HUES48 (cell line): ENCODE data around the gene PITPNM3.

Experiments
- H3K27ac ChIP-seq: one replicate; pipeline ENCODE4 v1.7.0; 2013; ENCODE audit warnings: low read depth, low read length, inconsistent platforms
- H3K27me3 ChIP-seq: 2 replicates; pipeline ENCODE4 v1.6.1; 2013; ENCODE audit warnings: mild to moderate bottlenecking, low read length; ENCODE audit not compliant: control insufficient read depth, insufficient read depth
- H3K36me3 ChIP-seq: 2 replicates; pipeline ENCODE4 v1.6.1; 2013; ENCODE audit warnings: low read length; ENCODE audit not compliant: control insufficient read depth, insufficient read depth
- H3K4me1 ChIP-seq: 2 replicates; pipeline ENCODE4 v1.6.1; 2013; ENCODE audit warnings: mild to moderate bottlenecking, low read length; ENCODE audit not compliant: control insufficient read depth, insufficient read depth
- H3K4me3 ChIP-seq: 2 replicates; pipeline ENCODE4 v1.5.1; 2013; ENCODE audit warnings: mild to moderate bottlenecking, low read depth, low read length
- H3K9ac ChIP-seq: 2 replicates; pipeline ENCODE4 v1.6.1; 2013; ENCODE audit warnings: mild to moderate bottlenecking, low read depth, low read length, moderate library complexity
- H3K9me3 ChIP-seq: 2 replicates; pipeline ENCODE4 v1.6.1; 2013; ENCODE audit warnings: low read length; ENCODE audit not compliant: control insufficient read depth, insufficient read depth

The PITPNM3 gene

DNA sequence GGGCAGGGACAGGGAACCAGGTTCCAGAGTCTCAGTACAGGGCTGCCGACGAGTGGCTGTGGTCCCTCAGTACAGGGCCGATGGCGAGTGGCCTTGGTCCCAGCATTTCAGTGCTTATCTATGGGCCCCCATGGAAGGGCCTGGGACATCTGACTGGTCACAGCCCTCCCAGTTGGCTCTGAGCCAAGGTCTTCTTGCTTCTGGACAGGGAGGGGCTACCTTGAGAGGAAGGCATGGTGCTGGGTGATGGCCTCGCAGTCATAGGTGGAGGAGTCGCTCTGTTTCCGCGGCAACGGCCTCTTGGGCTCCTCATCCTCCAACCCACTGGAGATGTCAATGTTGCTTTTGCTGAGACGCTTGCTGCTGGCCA, 79.6 kb downstream of the PITPNM3 start:
- Histone ChIP-seq H3K27me3 (no peaks in the 10 kb centered on the region), H3K9me3 (no peaks in the 10 kb centered on the region), H3K9ac (no peak overlapping the region), H3K4me3 (no peak overlapping the region), H3K36me3 (no peaks in the 10 kb centered on the region), H3K27ac (no peak overlapping the region), H3K4me1 (peaks cover 28% of the 10 kb centered on the region)

DNA sequence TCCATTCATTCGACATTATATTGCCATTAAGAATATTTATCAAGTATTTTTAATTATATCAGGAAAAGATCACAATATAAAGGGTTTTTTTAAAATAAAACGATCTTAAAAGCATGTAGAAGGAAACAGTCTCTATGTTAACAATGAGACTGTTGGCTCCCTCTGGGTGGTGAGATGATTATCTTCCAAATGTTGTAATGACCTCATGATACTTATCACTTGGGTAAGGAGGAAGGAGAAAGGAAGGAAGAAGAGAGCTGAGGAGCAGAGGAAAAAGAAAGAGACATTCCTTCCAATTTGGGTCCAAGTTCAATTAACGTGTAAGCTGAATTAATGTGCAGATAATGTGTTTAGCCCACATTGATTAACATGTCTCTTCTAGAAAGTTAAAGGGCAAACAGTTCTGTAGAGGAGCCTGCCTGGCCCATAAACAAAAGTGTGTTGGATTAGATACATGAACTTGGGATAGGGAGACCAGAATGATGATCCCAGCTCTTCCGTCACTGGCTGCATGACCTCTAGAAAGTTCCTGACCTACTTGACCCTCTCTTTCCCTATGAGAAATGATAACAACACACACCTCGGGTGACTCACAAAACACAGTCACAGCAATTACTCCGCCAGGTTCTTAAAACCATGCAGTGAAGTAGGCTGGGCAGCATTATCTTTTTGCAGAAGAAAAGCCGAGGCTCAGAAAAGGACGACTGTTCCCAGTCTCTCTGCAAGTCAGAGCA, 80.1 kb downstream of the PITPNM3 start:
- no peak overlapping the region for H3K27ac ChIP-seq
- no peaks in the 10 kb centered on the region for H3K36me3 ChIP-seq
- H3K4me1 ChIP-seq = peaks cover 31% of the 10 kb centered on the region
- H3K4me3 ChIP-seq = no peak overlapping the region
- no peaks in the 10 kb centered on the region for H3K27me3 ChIP-seq
- no peak overlapping the region for H3K9ac ChIP-seq
- H3K9me3 ChIP-seq = no peaks in the 10 kb centered on the region

DNA sequence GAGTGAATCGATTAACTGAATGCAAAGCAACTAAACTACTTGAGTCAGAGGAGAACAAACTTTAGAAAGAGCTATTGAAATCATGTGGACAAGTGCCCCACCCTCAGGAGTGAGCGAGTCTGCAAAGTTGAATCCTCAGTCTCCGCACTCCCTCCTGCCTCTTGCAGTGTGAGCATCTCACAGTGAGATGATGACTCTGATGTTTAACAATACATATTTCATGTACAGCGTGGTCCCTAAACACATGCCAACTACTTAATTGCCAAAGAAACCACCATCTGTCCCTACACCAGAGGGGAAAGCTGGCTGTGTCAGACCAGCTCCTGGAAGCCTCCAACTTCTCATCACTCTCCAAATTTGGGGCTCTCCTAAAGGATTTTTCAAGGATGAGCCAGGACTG, 80.9 kb downstream of the PITPNM3 start:
- Histone ChIP-seq H3K27ac (no peak overlapping the region), H3K4me3 (no peak overlapping the region), H3K4me1 (peaks cover 30% of the 10 kb centered on the region), H3K9me3 (no peaks in the 10 kb centered on the region), H3K27me3 (no peaks in the 10 kb centered on the region), H3K9ac (no peak overlapping the region), H3K36me3 (no peaks in the 10 kb centered on the region)

DNA sequence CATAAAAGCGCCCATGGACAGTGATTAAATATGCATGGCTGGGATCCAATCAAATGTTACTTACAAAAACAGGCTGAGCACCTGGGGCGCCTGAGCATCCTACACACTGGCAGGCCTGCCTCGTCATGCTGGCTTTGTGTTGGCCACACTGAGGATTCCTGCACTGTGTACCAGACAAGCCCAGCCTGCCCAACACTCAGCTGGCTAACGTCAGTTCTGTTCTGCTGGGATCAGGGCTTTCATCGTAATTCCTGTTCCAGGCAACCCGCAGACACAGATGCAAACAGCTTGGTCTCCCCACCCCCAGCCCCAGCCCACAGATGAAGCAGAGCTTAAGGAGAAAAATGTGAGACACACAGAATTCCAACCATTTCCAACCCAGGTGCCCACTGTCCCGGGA, 81.4 kb downstream of the PITPNM3 start:
- no peaks in the 10 kb centered on the region for H3K36me3 ChIP-seq
- H3K4me3 ChIP-seq = no peak overlapping the region
- H3K4me1 ChIP-seq = peaks cover 25% of the 10 kb centered on the region
- no peak overlapping the region for H3K27ac ChIP-seq
- no peaks in the 10 kb centered on the region for H3K27me3 ChIP-seq
- no peaks in the 10 kb centered on the region for H3K9me3 ChIP-seq
- no peak overlapping the region for H3K9ac ChIP-seq

DNA sequence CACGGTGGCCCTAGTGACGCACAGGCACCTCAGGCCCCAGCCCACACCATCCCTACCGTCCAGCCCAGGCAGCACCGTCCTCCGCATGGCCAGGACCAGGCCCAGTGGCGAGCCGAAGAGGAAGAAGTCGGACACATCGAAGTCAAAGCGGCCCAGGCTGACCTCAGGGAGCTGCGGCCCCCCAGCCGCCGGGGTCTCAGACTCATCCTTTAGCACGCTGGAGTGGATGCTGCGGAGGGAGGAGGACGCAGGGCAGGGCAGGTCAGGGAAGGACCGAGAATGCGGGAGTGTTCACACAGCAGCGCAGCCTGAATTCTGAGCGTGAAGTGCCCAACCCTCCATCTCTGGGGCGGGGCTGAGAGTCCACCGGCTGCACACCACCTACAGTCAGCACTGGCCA, 82.0 kb downstream of the PITPNM3 start:
- Histone ChIP-seq H3K9me3 (no peaks in the 10 kb centered on the region), H3K4me3 (no peak overlapping the region), H3K27me3 (no peaks in the 10 kb centered on the region), H3K27ac (no peak overlapping the region), H3K4me1 (peaks cover 20% of the 10 kb centered on the region), H3K9ac (no peak overlapping the region), H3K36me3 (no peaks in the 10 kb centered on the region)

DNA sequence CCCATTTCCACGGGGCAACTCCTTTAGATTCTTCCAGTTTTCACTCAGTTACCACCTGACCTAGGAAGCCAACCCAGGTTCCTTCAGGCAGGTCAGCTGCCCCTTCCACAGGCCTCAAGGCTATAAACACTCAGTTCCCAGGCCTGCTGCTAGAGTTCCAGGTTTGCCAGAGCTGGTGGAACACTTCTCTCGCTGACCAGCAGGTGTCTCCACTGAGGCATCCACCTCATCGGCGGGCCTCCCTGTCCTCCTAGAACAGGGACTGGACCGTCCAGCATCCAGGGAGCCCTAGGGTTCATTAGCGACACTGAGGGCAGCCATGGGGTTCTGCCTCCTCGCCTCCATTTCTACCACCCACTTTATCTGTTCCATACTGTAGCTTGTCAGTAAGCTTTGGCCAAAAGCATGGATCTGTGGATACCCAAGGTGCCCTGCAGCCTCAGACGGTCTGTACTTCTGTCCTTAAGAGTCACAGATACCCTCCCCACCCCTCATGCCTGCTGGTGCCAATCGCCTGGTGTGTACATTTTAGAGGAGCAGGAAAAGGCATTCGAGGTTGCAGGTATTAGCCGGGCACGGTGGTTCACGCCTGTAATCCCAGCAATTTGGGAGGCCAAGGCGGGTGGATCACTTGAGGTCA, 83.1 kb downstream of the PITPNM3 start:
- H3K4me1 ChIP-seq = peaks cover 20% of the 10 kb centered on the region
- H3K9me3 ChIP-seq = no peaks in the 10 kb centered on the region
- no peak overlapping the region for H3K9ac ChIP-seq
- no peaks in the 10 kb centered on the region for H3K27me3 ChIP-seq
- peak overlapping the region; percentile 18 for H3K27ac ChIP-seq
- H3K36me3 ChIP-seq = no peaks in the 10 kb centered on the region
- no peak overlapping the region for H3K4me3 ChIP-seq

DNA sequence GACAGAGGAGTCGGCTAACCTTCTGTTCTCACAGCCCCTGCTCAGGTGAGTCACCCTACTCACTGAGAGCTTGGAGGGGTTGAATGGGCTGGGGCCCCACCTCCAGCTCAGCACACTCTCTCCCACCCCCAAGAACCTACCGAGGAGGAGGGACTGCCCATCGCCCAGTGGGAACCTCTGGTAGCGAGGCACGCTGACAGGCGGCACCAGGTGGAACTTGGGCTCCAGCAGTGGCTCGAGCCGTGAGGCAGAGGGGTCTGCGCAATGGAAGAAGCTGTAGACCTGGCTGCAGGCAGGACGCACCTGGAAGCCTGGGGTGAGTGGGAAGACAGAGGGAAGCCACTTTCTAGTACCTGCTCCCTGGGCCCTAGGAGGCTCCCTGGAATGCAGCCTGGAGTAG, 83.8 kb downstream of the PITPNM3 start:
- H3K4me3 ChIP-seq = no peak overlapping the region
- no peak overlapping the region for H3K9ac ChIP-seq
- H3K27ac ChIP-seq = peak overlapping the region; percentile 18
- H3K4me1 ChIP-seq = peaks cover 20% of the 10 kb centered on the region
- H3K36me3 ChIP-seq = no peaks in the 10 kb centered on the region
- no peaks in the 10 kb centered on the region for H3K9me3 ChIP-seq
- no peaks in the 10 kb centered on the region for H3K27me3 ChIP-seq

DNA sequence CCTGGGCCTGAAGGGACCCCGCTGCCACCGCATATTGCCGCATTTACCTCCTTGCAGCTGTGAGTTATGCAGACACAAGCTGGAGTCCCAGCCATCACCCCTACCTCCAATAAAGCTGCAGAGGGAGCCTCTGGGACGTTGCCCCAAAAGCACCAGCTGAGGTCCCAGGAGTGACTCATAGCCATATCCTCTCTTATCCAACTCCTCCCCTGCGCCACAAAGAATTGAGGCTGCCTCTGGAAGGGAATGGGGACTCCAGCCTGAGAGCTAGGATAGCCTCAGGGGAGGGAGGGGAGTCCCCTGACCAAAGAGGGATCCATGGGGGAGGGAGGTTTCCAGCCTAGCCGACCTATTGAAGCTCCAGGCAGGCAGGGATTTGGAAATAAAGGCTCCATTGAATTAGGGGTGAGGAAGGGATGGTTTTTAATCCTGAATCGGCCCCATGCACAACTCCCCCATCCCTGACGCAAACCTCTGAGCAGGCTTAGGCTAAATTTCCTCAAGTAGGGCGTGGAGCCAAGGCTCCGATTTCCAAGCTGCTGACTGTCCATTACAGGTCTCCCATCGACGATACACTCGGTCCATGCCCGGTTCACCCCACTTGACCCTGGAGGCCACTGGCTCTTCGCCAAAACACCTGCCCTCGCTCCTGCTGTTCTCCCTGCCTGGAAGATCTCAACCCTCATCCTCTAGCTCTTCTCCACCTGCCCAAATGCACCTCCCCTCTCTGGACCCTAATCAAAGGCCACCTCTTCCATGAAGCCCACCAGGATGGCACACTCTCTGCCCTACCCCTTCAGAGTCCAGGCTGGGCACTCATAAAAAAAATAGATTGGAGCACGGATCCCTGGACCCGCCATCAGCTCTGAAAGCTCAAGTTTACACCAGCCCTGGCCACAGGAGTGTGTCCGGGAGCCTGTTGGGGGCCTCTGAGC, 84.6 kb downstream of the PITPNM3 start:
- Histone ChIP-seq H3K4me1 (peaks cover 20% of the 10 kb centered on the region), H3K4me3 (no peak overlapping the region), H3K36me3 (no peaks in the 10 kb centered on the region), H3K9me3 (no peaks in the 10 kb centered on the region), H3K27me3 (no peaks in the 10 kb centered on the region), H3K27ac (peak overlapping the region; percentile 4), H3K9ac (no peak overlapping the region)

DNA sequence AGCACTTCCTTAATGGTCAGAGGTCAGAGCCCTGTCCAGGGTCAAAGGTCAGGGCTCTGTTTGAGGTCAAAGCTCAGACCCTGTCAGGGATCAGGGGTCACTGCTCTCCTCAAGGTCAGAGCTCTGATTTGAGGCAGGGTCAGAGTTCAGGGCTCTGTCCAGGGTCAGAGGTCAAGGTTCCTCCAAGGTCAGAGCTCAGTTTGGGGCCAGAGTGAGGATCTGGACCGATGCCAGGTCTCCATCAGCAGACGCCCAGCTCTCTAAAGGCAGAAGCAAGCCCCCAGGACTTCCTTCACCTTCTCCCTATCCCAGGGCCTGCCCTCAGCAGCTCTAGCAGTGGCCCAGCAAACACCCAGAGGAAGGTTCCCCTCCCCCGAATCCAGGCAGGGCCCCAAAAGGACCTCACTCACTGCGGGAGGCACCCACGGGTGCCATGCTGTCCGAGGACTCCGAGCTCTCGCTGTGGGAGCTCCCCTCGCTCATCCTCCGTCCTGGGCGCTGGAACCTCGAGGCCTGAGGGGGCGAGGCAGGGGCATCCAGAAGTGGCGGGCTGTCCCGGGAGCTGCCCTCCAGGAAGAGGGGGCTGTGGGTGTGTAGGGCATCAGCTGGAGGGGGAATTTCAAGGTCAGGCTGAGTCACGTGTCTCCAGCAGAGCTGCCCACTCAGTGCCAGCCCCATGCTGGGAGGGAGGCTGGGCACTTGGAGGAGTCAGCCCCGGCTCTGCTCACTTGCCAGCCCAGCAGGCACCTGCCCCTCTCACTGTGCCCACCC, 85.4 kb downstream of the PITPNM3 start:
- no peaks in the 10 kb centered on the region for H3K9me3 ChIP-seq
- H3K9ac ChIP-seq = no peak overlapping the region
- H3K4me1 ChIP-seq = peaks cover 20% of the 10 kb centered on the region
- H3K4me3 ChIP-seq = no peak overlapping the region
- H3K36me3 ChIP-seq = no peaks in the 10 kb centered on the region
- no peak overlapping the region for H3K27ac ChIP-seq
- H3K27me3 ChIP-seq = no peaks in the 10 kb centered on the region

DNA sequence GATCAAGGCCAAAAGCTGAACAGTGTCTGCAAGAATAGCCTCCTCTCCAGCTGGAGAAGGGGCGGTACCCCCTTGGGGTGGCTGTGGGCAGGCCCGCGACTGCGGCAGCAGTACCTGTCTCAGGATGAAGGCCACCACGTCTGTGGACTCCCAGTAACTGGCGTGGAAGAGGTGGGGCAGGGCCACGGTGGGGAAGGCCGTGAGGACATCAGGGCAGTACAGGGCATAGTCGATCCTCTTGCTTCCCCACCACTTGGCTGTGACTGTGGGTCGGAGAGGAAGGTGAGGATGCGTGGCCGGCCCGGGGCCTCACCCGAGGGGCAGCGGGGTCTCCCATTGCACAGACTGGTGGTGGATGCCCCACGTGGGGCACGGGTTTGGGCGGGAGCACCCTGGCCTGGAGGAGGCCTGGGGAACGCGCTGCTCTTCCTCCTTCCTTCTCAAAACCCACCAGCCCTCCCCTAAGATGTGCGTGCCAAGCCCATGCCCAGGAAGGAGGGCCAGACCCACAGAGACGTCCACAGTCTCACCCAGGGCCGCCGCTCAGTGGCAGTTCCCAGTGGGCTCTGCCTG, 86.1 kb downstream of the PITPNM3 start:
- H3K36me3 ChIP-seq = no peaks in the 10 kb centered on the region
- H3K4me1 ChIP-seq = peaks cover 17% of the 10 kb centered on the region
- H3K27me3 ChIP-seq = no peaks in the 10 kb centered on the region
- H3K27ac ChIP-seq = no peak overlapping the region
- H3K9ac ChIP-seq = no peak overlapping the region
- H3K9me3 ChIP-seq = no peaks in the 10 kb centered on the region
- no peak overlapping the region for H3K4me3 ChIP-seq
